BLaER1 (cell line): ENCODE results near the gene DMWD.

Experiments used
- H3K27ac ChIP-seq: shearing (Covaris generic); formaldehyde crosslinking; 2 replicates; pipeline ENCODE4 v1.8.1; 2022
- H3K27me3 ChIP-seq: shearing (Covaris generic); formaldehyde crosslinking; 2 replicates; pipeline ENCODE4 v1.8.1; 2022
- H3K36me3 ChIP-seq: shearing (Covaris generic); formaldehyde crosslinking; 2 replicates; pipeline ENCODE4 v1.8.1; 2022
- H3K4me1 ChIP-seq: shearing (Covaris generic); formaldehyde crosslinking; 2 replicates; pipeline ENCODE4 v1.8.1; 2022
- H3K4me2 ChIP-seq: shearing (Covaris generic); formaldehyde crosslinking; 2 replicates; pipeline ENCODE4 v1.8.1; 2022
- H3K4me3 ChIP-seq: shearing (Covaris generic); formaldehyde crosslinking; 2 replicates; pipeline ENCODE4 v1.8.1; 2022
- H3K9ac ChIP-seq: shearing (Covaris generic); formaldehyde crosslinking; 2 replicates; pipeline ENCODE4 v1.8.1; 2022
- H3K9me3 ChIP-seq: shearing (Covaris generic); formaldehyde crosslinking; 2 replicates; pipeline ENCODE4 v1.8.1; 2022
- H4K20me1 ChIP-seq: shearing (Covaris generic); formaldehyde crosslinking; 2 replicates; pipeline ENCODE4 v1.8.1; 2022
- Cebpa-rat ChIP-seq: shearing (Covaris generic); IDR thresholded peaks from 2 replicates; pipeline ENCODE4 v1.8.1; 2022

Gene DMWD

GRCh38 chr19:45781214-45782161 lies 11.2 kb downstream of the DMWD start:
- Histone ChIP-seq H3K27ac (no peak overlapping the region), H3K9ac (no peak overlapping the region), H3K27me3 (no peaks in the 10 kb centered on the region), H3K36me3 (peaks cover 32% of the 10 kb centered on the region), H3K4me1 (peaks cover 28% of the 10 kb centered on the region), H3K4me3 (no peak overlapping the region), H3K4me2 (peak overlapping the region; percentile 19; the same call in 1 of the 2 replicates), H3K9me3 (no peaks in the 10 kb centered on the region), H4K20me1 (peaks cover 76% of the 10 kb centered on the region)
- TF ChIP-seq Cebpa-rat, result no peak

GRCh38 chr19:45780448-45781213 lies 12.0 kb downstream of the DMWD start:
- Histone ChIP-seq H3K9me3 (no peaks in the 10 kb centered on the region), H3K4me1 (peaks cover 28% of the 10 kb centered on the region), H3K4me3 (no peak overlapping the region), H3K27me3 (no peaks in the 10 kb centered on the region), H3K9ac (no peak overlapping the region), H3K4me2 (peak overlapping the region; percentile 19; the same call in 1 of the 2 replicates), H3K36me3 (peaks cover 23% of the 10 kb centered on the region; the same call in 1 of the 2 replicates), H4K20me1 (peaks cover 67% of the 10 kb centered on the region), H3K27ac (no peak overlapping the region)
- TF ChIP-seq Cebpa-rat, result no peak

GRCh38 chr19:45780146-45780447 lies 12.5 kb downstream of the DMWD start:
- no peak overlapping the region for H3K27ac ChIP-seq
- no peak overlapping the region for H3K4me3 ChIP-seq
- no peak overlapping the region for H3K4me2 ChIP-seq
- TF ChIP-seq Cebpa-rat, result no peak
- H3K36me3 ChIP-seq, result peaks cover 18% of the 10 kb centered on the region; the same call in 1 of the 2 replicates
- no peak overlapping the region for H3K9ac ChIP-seq
- H4K20me1 ChIP-seq, result peaks cover 62% of the 10 kb centered on the region
- no peaks in the 10 kb centered on the region for H3K9me3 ChIP-seq
- no peaks in the 10 kb centered on the region for H3K27me3 ChIP-seq
- H3K4me1 ChIP-seq, result peaks cover 28% of the 10 kb centered on the region

GRCh38 chr19:45779231-45780145 lies 13.2 kb downstream of the DMWD start:
- Histone ChIP-seq H3K9me3 (no peaks in the 10 kb centered on the region), H3K4me3 (peak overlapping the region; percentile 54), H4K20me1 (peaks cover 56% of the 10 kb centered on the region), H3K4me1 (peaks cover 28% of the 10 kb centered on the region), H3K9ac (no peak overlapping the region), H3K36me3 (peaks cover 12% of the 10 kb centered on the region; the same call in 1 of the 2 replicates), H3K27ac (no peak overlapping the region), H3K27me3 (no peaks in the 10 kb centered on the region), H3K4me2 (peak overlapping the region; percentile 94)
- TF ChIP-seq Cebpa-rat, result no peak

GRCh38 chr19:45778010-45778661 lies 14.5 kb downstream of the DMWD start:
- TF ChIP-seq Cebpa-rat, result no peak
- H3K9ac ChIP-seq, result no peak overlapping the region
- H4K20me1 ChIP-seq, result peaks cover 48% of the 10 kb centered on the region
- H3K4me1 ChIP-seq, result peaks cover 34% of the 10 kb centered on the region
- H3K4me2 ChIP-seq, result peak overlapping the region; percentile 94
- no peak overlapping the region for H3K27ac ChIP-seq
- H3K27me3 ChIP-seq, result no peaks in the 10 kb centered on the region
- H3K36me3 ChIP-seq, result peaks cover 12% of the 10 kb centered on the region; the same call in 1 of the 2 replicates
- H3K4me3 ChIP-seq, result no peak overlapping the region
- no peaks in the 10 kb centered on the region for H3K9me3 ChIP-seq

DNA sequence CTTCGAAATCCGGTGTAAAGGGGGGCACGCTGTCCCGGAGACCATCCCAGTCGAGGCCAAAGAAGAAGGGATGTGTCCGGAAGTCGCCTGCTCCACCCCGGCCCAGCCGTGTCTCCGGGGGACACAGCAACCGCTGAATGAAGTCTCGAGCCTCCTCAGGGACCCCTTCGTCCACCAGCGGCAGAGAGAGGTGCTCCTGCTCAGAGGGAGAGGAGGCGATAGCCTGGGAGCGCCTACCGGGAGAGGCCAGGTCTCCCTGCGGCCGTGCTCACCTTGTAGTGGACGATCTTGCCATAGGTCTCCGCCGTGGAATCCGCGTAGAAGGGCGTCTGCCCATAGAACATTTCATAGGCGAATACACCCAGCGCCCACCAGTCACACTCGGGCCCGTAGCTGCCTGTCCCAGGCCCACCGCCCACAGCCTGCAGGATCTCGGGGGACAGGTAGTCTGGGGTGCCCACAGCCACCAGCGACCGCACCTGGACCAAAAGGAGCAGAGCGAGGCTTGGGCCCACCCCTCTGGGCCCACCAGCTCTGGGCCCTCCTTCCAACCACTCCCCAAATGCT lies 15.2 kb downstream of the DMWD start:
- no peak overlapping the region for H3K27ac ChIP-seq
- H4K20me1 ChIP-seq, result peaks cover 49% of the 10 kb centered on the region
- no peak for TF ChIP-seq Cebpa-rat
- H3K4me1 ChIP-seq, result peaks cover 40% of the 10 kb centered on the region
- H3K9ac ChIP-seq, result no peak overlapping the region
- H3K4me2 ChIP-seq, result no peak overlapping the region
- H3K9me3 ChIP-seq, result no peaks in the 10 kb centered on the region
- H3K27me3 ChIP-seq, result no peaks in the 10 kb centered on the region
- no peak overlapping the region for H3K4me3 ChIP-seq
- peaks cover 12% of the 10 kb centered on the region; the same call in 1 of the 2 replicates for H3K36me3 ChIP-seq

DNA sequence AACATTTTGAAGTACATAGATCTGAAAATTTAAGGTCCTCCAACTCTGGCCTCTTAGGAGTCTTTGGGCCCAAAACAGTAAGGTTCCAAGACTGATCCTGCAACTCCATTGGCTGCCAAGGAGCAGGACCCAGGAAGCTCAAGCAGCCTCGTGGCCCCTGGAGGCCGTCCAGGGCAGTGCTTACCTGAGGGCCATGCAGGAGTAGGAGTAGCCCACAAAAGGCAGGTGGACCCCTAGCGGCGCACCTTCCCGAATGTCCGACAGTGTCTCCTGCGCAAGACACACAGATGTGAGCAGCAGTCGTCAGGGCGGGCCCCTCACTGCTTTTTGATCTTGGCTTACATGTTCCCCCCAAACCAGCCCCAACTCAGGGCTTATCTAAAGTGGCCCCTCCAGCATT lies 17.9 kb downstream of the DMWD start:
- no peak overlapping the region for H3K4me2 ChIP-seq
- no peak overlapping the region for H3K27ac ChIP-seq
- no peaks in the 10 kb centered on the region for H3K27me3 ChIP-seq
- no peaks in the 10 kb centered on the region for H3K9me3 ChIP-seq
- H3K4me1 ChIP-seq, result peaks cover 47% of the 10 kb centered on the region
- peaks cover 12% of the 10 kb centered on the region; the same call in 1 of the 2 replicates for H3K36me3 ChIP-seq
- no peak for TF ChIP-seq Cebpa-rat
- peaks cover 42% of the 10 kb centered on the region for H4K20me1 ChIP-seq
- no peak overlapping the region for H3K9ac ChIP-seq
- no peak overlapping the region for H3K4me3 ChIP-seq

DNA sequence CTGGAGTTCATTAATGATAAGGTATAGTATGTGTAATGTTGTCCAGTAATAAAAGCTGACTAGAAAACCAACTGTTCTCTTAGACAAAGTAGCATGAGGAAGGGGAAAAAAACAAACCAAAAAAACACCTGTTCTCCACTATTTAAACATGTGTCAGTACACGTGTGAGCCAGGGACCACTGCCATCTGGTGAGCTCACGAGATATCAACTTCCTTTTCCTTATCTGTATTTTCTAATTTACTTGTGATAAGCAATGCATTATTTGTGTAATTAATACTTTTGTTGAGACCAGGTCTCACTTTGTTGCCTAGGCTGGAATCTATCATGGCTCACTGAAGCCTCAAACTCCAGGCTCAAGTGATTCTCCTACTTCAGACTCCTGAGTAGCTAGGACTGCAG lies 19.3 kb downstream of the DMWD start:
- no peaks in the 10 kb centered on the region for H3K9me3 ChIP-seq
- no peak overlapping the region for H3K4me3 ChIP-seq
- peaks cover 2% of the 10 kb centered on the region; the same call in 1 of the 2 replicates for H3K27me3 ChIP-seq
- H3K4me1 ChIP-seq, result peaks cover 35% of the 10 kb centered on the region
- H4K20me1 ChIP-seq, result peaks cover 33% of the 10 kb centered on the region
- H3K4me2 ChIP-seq, result peak overlapping the region; percentile 98
- H3K36me3 ChIP-seq, result peaks cover 12% of the 10 kb centered on the region; the same call in 1 of the 2 replicates
- no peak overlapping the region for H3K27ac ChIP-seq
- no peak overlapping the region; the same call in 1 of the 2 replicates for H3K9ac ChIP-seq
- no peak for TF ChIP-seq Cebpa-rat
